Neutrophil (primary cell): ENCODE measurements around the gene TMED9.
"Not testable (repeated sequence)": the region's sequence is repeated elsewhere in the genome, so short reads cannot be mapped to it uniquely, and the experiment has no call there.

Source experiments
- H3K27ac ChIP-seq: fragments of 200-600 bp; sonication (generic); 2 replicates; pipeline ENCODE4 v1.5.1; 2016; ENCODE audit warnings: mild to moderate bottlenecking, moderate library complexity
- H3K27me3 ChIP-seq: fragments of 200-600 bp; sonication (generic); 2 replicates; pipeline ENCODE4 v1.6.0; 2016; ENCODE audit warnings: mild to moderate bottlenecking
- H3K36me3 ChIP-seq: fragments of 200-600 bp; sonication (generic); 2 replicates; pipeline ENCODE4 v1.5.1; 2017
- H3K4me1 ChIP-seq, 2 experiments: fragments of 200-600 bp in 1 of 2; sonication (generic) in 1 of 2; 1 replicate in 1 of 2; 2 replicates in 1 of 2; pipeline versions ENCODE4 v1.5.1 to v1.6.1; 2013 to 2016; ENCODE audit warnings: low read depth in 1 of 2, low read length in 1 of 2, mild to moderate bottlenecking in 1 of 2, moderate library complexity in 1 of 2; ENCODE audit not compliant: control insufficient read depth in 1 of 2, insufficient read depth in 1 of 2
- H3K4me3 ChIP-seq, 2 experiments: fragments of 200-600 bp in 1 of 2; sonication (generic) in 1 of 2; 1 replicate in 1 of 2; 2 replicates in 1 of 2; pipeline ENCODE4 v1.5.1; 2013 to 2016; ENCODE audit warnings: low read depth in 1 of 2, low read length in 1 of 2, mild to moderate bottlenecking in 1 of 2, moderate library complexity in 1 of 2
- H3K9me3 ChIP-seq: fragments of 200-600 bp; sonication (generic); 2 replicates; pipeline ENCODE4 v1.5.1; 2016
- CTCF ChIP-seq: fragments of 200-600 bp; sonication (generic); IDR thresholded peaks from 2 replicates; pipeline ENCODE4 v1.5.1; 2016; ENCODE audit warnings: antibody characterized with exemption

Gene TMED9

GRCh38 chr5:177610770-177611445 lies 18.9 kb downstream of the TMED9 start:
- H3K36me3 ChIP-seq, result peaks cover 55% of the 10 kb centered on the region
- H3K4me3 ChIP-seq, result no peak overlapping the region
- no peaks in the 10 kb centered on the region for H3K27me3 ChIP-seq
- H3K9me3 ChIP-seq, result no peaks in the 10 kb centered on the region
- H3K27ac ChIP-seq, result no peak overlapping the region
- no peaks in the 10 kb centered on the region for H3K4me1 ChIP-seq
- no peak for TF ChIP-seq CTCF

- Histone ChIP-seq H3K4me1 (no peaks in the 10 kb centered on the region), H3K9me3 (no peaks in the 10 kb centered on the region), H3K27me3 (no peaks in the 10 kb centered on the region), H3K4me3 (no peak overlapping the region), H3K27ac (no peak overlapping the region), H3K36me3 (peaks cover 58% of the 10 kb centered on the region)
- no peak for TF ChIP-seq CTCF
Observed at GRCh38 chr5:177611446-177612214, 19.6 kb downstream of the TMED9 start.

- H3K4me3 ChIP-seq, result no peak overlapping the region
- H3K4me1 ChIP-seq, result no peaks in the 10 kb centered on the region
- H3K9me3 ChIP-seq, result no peaks in the 10 kb centered on the region
- H3K36me3 ChIP-seq, result peaks cover 61% of the 10 kb centered on the region
- no peak overlapping the region for H3K27ac ChIP-seq
- H3K27me3 ChIP-seq, result no peaks in the 10 kb centered on the region
- TF ChIP-seq CTCF, result no peak
Observed at GRCh38 chr5:177612215-177612673, 20.2 kb downstream of the TMED9 start.

- Histone ChIP-seq H3K36me3 (peaks cover 60% of the 10 kb centered on the region), H3K27me3 (no peaks in the 10 kb centered on the region), H3K9me3 (no peaks in the 10 kb centered on the region), H3K27ac (no peak overlapping the region), H3K4me1 (no peaks in the 10 kb centered on the region), H3K4me3 (no peak overlapping the region)
- TF ChIP-seq CTCF, result no peak
Observed at GRCh38 chr5:177620560-177620959, 28.6 kb downstream of the TMED9 start.

- H3K36me3 ChIP-seq, result peaks cover 54% of the 10 kb centered on the region
- not testable (repeated sequence) for H3K27ac ChIP-seq, H3K4me3 ChIP-seq, H3K27me3 ChIP-seq, H3K9me3 ChIP-seq, H3K4me1 ChIP-seq
Observed at GRCh38 chr5:177624172-177624571, 32.2 kb downstream of the TMED9 start.

- not testable (repeated sequence) for H3K27me3 ChIP-seq
Observed at GRCh38 chr5:177630186-177630585, 38.2 kb downstream of the TMED9 start.

GRCh38 chr5:177634912-177635311 lies 42.9 kb downstream of the TMED9 start:
- not testable (repeated sequence) for H3K27me3 ChIP-seq, H3K4me1 ChIP-seq, H3K9me3 ChIP-seq, H3K27ac ChIP-seq, H3K36me3 ChIP-seq, H3K4me3 ChIP-seq

More at GRCh38 chr5:177630186-177630585, 38.2 kb downstream of the TMED9 start:
- H3K27ac ChIP-seq, H3K4me3 ChIP-seq, H3K4me1 ChIP-seq, H3K9me3 ChIP-seq: not testable (repeated sequence)
- peaks cover 23% of the 10 kb centered on the region for H3K36me3 ChIP-seq

GRCh38 chr5:177645462-177645861 lies 53.5 kb downstream of the TMED9 start:
- H3K9me3 ChIP-seq, H3K4me3 ChIP-seq: not testable (repeated sequence)

More at GRCh38 chr5:177645462-177645861, 53.5 kb downstream of the TMED9 start:
- not testable (repeated sequence) for H3K4me1 ChIP-seq, H3K36me3 ChIP-seq, H3K27me3 ChIP-seq, H3K27ac ChIP-seq
